Upper lobe of right lung (tissue), 1 donor: ENCODE measurements around the gene OCSTAMP. TPM values are rescaled to one million over a fixed set of nuclear protein-coding genes. Genes with fewer than 3 reads are reported as not detected.

Experiments
- ATAC-seq: fragments of 200-7000 bp; cut with Tn5 transposase; one replicate; pipeline ENCODE4 v1.9.1; 2020; ENCODE audit warnings: mild to moderate bottlenecking, moderate library complexity
- DNase-seq: peaks from one replicate; pipeline ENCODE4 v3.0.0-alpha.2; 2020
- H3K27ac ChIP-seq: fragments of 200-600 bp; one replicate; pipeline ENCODE4 v1.8.0; 2022
- H3K27me3 ChIP-seq: fragments of 200-600 bp; one replicate; pipeline ENCODE4 v1.8.0; 2022; ENCODE audit warnings: mild to moderate bottlenecking
- H3K36me3 ChIP-seq: fragments of 200-600 bp; one replicate; pipeline ENCODE4 v1.8.0; 2022
- H3K4me1 ChIP-seq: fragments of 200-600 bp; one replicate; pipeline ENCODE4 v1.8.0; 2022
- H3K4me3 ChIP-seq: fragments of 200-600 bp; one replicate; pipeline ENCODE4 v1.8.0; 2022; ENCODE audit warnings: mild to moderate bottlenecking
- H3K9me3 ChIP-seq: fragments of 200-600 bp; one replicate; pipeline ENCODE4 v1.8.0; 2022
- intact Hi-C: fragments of 100-400 bp; cut with DNase I; formaldehyde crosslinking; loops from one replicate; pipeline ENCODE4 v1.11.0; 2022
- total RNA-seq: library from RNA; stranded (reverse); fragmentation: NEBNext Ultra II Directional; extraction: Animal tissue kit (Norgen Biotek cat#: 25700); gene quantifications from one replicate; pipeline ENCODE4 v1.2.1, GENCODE V29; 2021
- TF ChIP-seq, protein P1 (sequence below): fragments of 200-600 bp; IDR thresholded peaks from one replicate; pipeline ENCODE4 v1.8.0; 2022; ENCODE audit warnings: antibody characterized with exemption
- donor health status: DM: no; HTN: yes; CAD: no; lungs with severe emphysema.

Gene OCSTAMP
- total RNA-seq, 1 donor from 2014 or later = 0.43 TPM

DNA sequence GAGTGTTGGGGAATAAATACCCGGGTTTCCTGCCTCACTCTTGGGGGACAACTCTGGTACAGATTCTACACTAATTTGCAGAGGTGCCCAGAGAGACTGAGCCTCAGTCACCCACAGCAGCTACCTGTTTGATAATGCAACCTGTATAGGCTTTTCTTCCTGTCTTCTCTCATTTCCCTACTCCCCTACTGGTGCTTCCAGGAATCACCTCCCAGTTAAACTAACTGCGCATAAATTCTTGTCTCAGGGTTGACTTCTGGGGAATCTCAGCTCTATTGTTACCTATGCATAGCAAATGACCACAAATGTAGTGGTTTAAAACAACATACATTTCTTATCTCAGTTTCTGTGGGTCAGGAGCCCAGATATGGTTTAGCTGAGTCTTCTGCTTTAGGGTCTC is 11.3 kb downstream of the OCSTAMP start:
- Histone ChIP-seq H3K4me1 (no peaks in the 10 kb centered on the region), H3K27ac (no peak overlapping the region), H3K36me3 (no peaks in the 10 kb centered on the region), H3K4me3 (no peak overlapping the region), H3K27me3 (peaks cover 28% of the 10 kb centered on the region), H3K9me3 (no peaks in the 10 kb centered on the region)
- TF ChIP-seq, protein P1, sequence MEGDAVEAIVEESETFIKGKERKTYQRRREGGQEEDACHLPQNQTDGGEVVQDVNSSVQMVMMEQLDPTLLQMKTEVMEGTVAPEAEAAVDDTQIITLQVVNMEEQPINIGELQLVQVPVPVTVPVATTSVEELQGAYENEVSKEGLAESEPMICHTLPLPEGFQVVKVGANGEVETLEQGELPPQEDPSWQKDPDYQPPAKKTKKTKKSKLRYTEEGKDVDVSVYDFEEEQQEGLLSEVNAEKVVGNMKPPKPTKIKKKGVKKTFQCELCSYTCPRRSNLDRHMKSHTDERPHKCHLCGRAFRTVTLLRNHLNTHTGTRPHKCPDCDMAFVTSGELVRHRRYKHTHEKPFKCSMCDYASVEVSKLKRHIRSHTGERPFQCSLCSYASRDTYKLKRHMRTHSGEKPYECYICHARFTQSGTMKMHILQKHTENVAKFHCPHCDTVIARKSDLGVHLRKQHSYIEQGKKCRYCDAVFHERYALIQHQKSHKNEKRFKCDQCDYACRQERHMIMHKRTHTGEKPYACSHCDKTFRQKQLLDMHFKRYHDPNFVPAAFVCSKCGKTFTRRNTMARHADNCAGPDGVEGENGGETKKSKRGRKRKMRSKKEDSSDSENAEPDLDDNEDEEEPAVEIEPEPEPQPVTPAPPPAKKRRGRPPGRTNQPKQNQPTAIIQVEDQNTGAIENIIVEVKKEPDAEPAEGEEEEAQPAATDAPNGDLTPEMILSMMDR = no peak
- DNase-seq = no peak
- intact Hi-C loops = no loop called here
- no peak for ATAC-seq

DNA sequence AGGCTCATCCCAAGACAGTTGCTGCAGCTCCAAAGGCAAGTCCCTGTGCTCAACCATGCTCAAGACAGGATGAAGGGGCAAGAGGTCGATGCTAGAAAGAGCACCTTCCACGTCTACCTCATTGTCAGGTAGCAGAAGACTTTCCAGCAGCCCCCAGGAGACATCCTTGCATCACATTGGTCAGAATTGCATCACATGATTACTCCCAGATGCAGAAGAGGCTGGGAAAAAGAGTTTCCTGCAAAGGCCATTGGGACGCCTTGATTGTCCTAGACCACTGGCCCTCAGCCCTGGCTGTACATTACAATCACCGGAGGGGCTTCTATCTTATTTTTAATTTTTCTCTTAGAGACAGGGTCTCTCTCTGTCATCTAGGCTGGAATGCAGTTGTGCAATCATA is 19.8 kb downstream of the OCSTAMP start:
- Histone ChIP-seq H3K36me3 (no peaks in the 10 kb centered on the region), H3K4me1 (no peaks in the 10 kb centered on the region), H3K9me3 (no peaks in the 10 kb centered on the region), H3K4me3 (no peak overlapping the region), H3K27ac (no peak overlapping the region), H3K27me3 (peaks cover 8% of the 10 kb centered on the region)
- ATAC-seq = no peak
- TF ChIP-seq, protein P1 = no peak
- DNase-seq = no peak
- intact Hi-C loops = no loop called here

DNA sequence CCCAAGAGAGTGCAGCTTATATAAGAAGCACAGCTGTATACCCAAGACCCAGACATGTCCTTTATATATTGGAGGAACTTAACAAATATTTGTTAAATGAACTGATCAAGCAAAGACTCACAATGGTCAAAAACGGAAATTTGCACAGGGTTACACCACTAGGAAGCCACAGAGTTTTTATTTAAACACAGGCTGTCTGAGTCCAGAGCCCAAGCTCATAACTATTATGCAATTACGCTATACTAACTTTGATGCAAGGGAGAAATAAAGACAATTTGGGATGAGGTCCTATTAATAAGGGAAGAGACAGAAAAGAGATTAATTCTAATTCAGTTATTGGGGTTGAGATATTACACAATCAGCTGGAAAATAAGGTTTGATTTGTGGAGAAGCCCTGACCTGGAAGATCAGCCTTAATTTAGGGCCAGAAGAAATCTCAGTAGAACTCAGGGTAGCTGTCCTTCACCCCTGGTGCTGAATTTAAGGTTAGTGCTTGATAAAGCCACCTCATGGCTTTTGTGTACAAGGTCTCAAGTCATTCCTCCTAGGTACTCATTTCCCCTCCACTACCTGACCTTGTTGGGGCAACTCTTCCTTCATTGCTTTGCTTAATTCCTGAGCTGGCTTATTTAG is 26.6 kb downstream of the OCSTAMP start:
- no peaks in the 10 kb centered on the region for H3K9me3 ChIP-seq
- ATAC-seq = no peak
- no peak overlapping the region for H3K27ac ChIP-seq
- no peaks in the 10 kb centered on the region for H3K36me3 ChIP-seq
- H3K27me3 ChIP-seq = peaks cover 14% of the 10 kb centered on the region
- no peaks in the 10 kb centered on the region for H3K4me1 ChIP-seq
- no peak for DNase-seq
- H3K4me3 ChIP-seq = no peak overlapping the region
- TF ChIP-seq, protein P1 = no peak
- intact Hi-C loops = no loop called here

- peaks cover 14% of the 10 kb centered on the region for H3K27me3 ChIP-seq
- intact Hi-C loops = no loop called here
Measured at GRCh38 chr20:46523108-46523507, 27.3 kb downstream of the OCSTAMP start.

GRCh38 chr20:46520976-46521579 is 29.4 kb downstream of the OCSTAMP start:
- TF ChIP-seq, protein P1 = peak; percentile 56
- intact Hi-C loops = no loop called here
- H3K27me3 ChIP-seq = peaks cover 23% of the 10 kb centered on the region

More at GRCh38 chr20:46523108-46523507, 27.3 kb downstream of the OCSTAMP start:
- ATAC-seq = no peak
- H3K27ac ChIP-seq = no peak overlapping the region
- no peaks in the 10 kb centered on the region for H3K9me3 ChIP-seq
- no peak for DNase-seq
- no peaks in the 10 kb centered on the region for H3K4me1 ChIP-seq
- TF ChIP-seq, protein P1 = no peak
- H3K36me3 ChIP-seq = no peaks in the 10 kb centered on the region
- no peak overlapping the region for H3K4me3 ChIP-seq

More at GRCh38 chr20:46520976-46521579, 29.4 kb downstream of the OCSTAMP start:
- Histone ChIP-seq H3K36me3 (no peaks in the 10 kb centered on the region), H3K9me3 (no peaks in the 10 kb centered on the region), H3K4me3 (no peak overlapping the region), H3K27ac (no peak overlapping the region), H3K4me1 (no peaks in the 10 kb centered on the region)
- ATAC-seq = peak; percentile 91
- no peak for DNase-seq
